IMR-90 (cell line): ENCODE results near the gene NXN.
"Not testable (repeated sequence)": the region's sequence is repeated elsewhere in the genome, so short reads cannot be mapped to it uniquely, and the experiment has no call there.

Experiments
- FOS ChIP-seq: fragments of 150-350 bp; IDR thresholded peaks from 2 replicates; pipeline ENCODE4 v1.6.1; 2016; ENCODE audit warnings: low read depth, low read length
- MXI1 ChIP-seq: IDR thresholded peaks from 2 replicates; pipeline ENCODE4 v1.6.1; 2012; ENCODE audit warnings: low read depth, mild to moderate bottlenecking, low read length, moderate library complexity, borderline replicate concordance
- POLR2A ChIP-seq: IDR thresholded peaks from 2 replicates; pipeline ENCODE4 v1.6.1; 2012; ENCODE audit warnings: mild to moderate bottlenecking, low read depth, low read length
- RAD21 ChIP-seq: IDR thresholded peaks from 2 replicates; pipeline ENCODE4 v1.6.1; 2012; ENCODE audit warnings: low read length, improper control_type of control experiment
- RFX5 ChIP-seq: IDR thresholded peaks from 2 replicates; pipeline ENCODE4 v1.8.0; 2012; ENCODE audit warnings: low read depth, mild to moderate bottlenecking, low read length, moderate library complexity
- TF ChIP-seq, protein P1 (sequence below): conservative IDR thresholded peaks from 2 replicates; pipeline ENCODE4 v1.5.1; 2012; ENCODE audit warnings: mild to moderate bottlenecking, low read depth, low read length, improper control_type of control experiment
- TF ChIP-seq, protein P2 (sequence below): fragments of 150-350 bp; IDR thresholded peaks from 2 replicates; pipeline ENCODE4 v1.6.1; 2017; ENCODE audit warnings: mild to moderate bottlenecking, antibody characterized with exemption, low read length, low read depth

DNA sequence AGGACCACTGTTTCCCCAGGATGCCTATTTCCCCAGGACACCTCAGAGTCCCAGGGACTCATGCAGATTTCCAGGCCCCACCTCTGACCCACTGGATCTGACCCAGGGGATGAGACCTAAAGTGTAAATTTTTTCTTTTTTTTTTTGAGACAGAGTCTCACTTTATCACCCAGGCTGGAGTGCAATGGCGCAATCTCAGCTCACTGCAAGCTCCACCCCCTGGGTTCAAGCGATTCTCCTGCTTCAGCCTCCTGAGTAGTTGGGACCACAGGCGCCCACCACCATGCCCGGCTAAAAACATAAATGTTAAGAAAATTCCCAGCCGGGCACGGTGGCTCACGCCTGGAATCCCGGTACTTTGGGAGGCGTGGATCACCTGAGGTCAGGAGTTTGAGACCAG, 126.7 kb downstream of the NXN start:
- TF ChIP-seq, protein P1, sequence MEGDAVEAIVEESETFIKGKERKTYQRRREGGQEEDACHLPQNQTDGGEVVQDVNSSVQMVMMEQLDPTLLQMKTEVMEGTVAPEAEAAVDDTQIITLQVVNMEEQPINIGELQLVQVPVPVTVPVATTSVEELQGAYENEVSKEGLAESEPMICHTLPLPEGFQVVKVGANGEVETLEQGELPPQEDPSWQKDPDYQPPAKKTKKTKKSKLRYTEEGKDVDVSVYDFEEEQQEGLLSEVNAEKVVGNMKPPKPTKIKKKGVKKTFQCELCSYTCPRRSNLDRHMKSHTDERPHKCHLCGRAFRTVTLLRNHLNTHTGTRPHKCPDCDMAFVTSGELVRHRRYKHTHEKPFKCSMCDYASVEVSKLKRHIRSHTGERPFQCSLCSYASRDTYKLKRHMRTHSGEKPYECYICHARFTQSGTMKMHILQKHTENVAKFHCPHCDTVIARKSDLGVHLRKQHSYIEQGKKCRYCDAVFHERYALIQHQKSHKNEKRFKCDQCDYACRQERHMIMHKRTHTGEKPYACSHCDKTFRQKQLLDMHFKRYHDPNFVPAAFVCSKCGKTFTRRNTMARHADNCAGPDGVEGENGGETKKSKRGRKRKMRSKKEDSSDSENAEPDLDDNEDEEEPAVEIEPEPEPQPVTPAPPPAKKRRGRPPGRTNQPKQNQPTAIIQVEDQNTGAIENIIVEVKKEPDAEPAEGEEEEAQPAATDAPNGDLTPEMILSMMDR = not testable (repeated sequence)
- not testable (repeated sequence) for TF ChIP-seq RAD21, POLR2A, MXI1, RFX5, FOS
- TF ChIP-seq, protein P2, sequence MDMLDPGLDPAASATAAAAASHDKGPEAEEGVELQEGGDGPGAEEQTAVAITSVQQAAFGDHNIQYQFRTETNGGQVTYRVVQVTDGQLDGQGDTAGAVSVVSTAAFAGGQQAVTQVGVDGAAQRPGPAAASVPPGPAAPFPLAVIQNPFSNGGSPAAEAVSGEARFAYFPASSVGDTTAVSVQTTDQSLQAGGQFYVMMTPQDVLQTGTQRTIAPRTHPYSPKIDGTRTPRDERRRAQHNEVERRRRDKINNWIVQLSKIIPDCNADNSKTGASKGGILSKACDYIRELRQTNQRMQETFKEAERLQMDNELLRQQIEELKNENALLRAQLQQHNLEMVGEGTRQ = not testable (repeated sequence)
